H1 (cell line): ENCODE measurements around the gene MAPK8. TPM values are rescaled to one million over a fixed set of nuclear protein-coding genes. Genes with fewer than 3 reads are reported as not detected.

Source experiments
- BRCA1 ChIP-seq: IDR thresholded peaks from 2 replicates; pipeline ENCODE4 v1.6.1; 2012; ENCODE audit warnings: low read depth, low read length, improper control_type of control experiment
- EP300 ChIP-seq, 2 experiments: IDR thresholded peaks; 1 replicate in 1 of 2; 2 replicates in 1 of 2; pipeline ENCODE4 v1.6.1; 2011 to 2012; ENCODE audit warnings: low read depth in 2 of 2, low read length in 2 of 2, mild to moderate bottlenecking in 2 of 2, borderline replicate concordance in 1 of 2, inconsistent platforms in 1 of 2, moderate library complexity in 1 of 2
- EZH2 ChIP-seq: fragments of 200-600 bp; sonication (generic); IDR thresholded peaks from 2 replicates; pipeline ENCODE4 v1.7.1; 2012; ENCODE audit warnings: low read depth, mild to moderate bottlenecking, moderate library complexity, low read length, inconsistent platforms; ENCODE audit not compliant: severe bottlenecking
- KDM4A ChIP-seq: IDR thresholded peaks from one replicate; pipeline ENCODE4 v1.7.1; 2012; ENCODE audit warnings: low read depth, mild to moderate bottlenecking, moderate library complexity, low read length, inconsistent platforms; ENCODE audit not compliant: severe bottlenecking
- KDM5A ChIP-seq: fragments of 200-600 bp; IDR thresholded peaks from 2 replicates; pipeline ENCODE4 v1.7.1; 2012; ENCODE audit warnings: mild to moderate bottlenecking, low read length, inconsistent platforms, mixed read lengths
- TBP ChIP-seq: IDR thresholded peaks from 2 replicates; pipeline ENCODE4 v1.6.1; 2011; ENCODE audit warnings: low read depth, low read length, improper control_type of control experiment
- polyA plus RNA-seq, 7 experiments: library from polyadenylated mRNA; depleted of rRNA in 3 of 7; stranded (reverse) in 5 of 7; unstranded in 2 of 7; fragments of >200 nt in 5 of 7; fragments of 200-250 nt in 2 of 7; gene quantifications; 1 replicate in 5 of 7; 2 replicates in 1 of 7; 4 replicates in 1 of 7; pipeline versions ENCODE4 v1.2.1 to v1.2.3, GENCODE V29; 2011 to 2013; ENCODE audit warnings: missing spikeins in 2 of 7, mixed read lengths in 2 of 7
- total RNA-seq: library from RNA; stranded (reverse); fragmentation: NEBNext Ultra II Directional; extraction: Animal tissue kit (Norgen Biotek cat#: 25700); gene quantifications from 2 replicates; pipeline ENCODE4 v1.2.1, GENCODE V29; 2021

MAPK8 gene
- total and polyA plus RNA-seq, 2 of the 8 experiments (the other 6 are each of a cell fraction or from before 2014, with no cell fraction given): 23.3 to 71.3 TPM

GRCh38 chr10:48437546-48437945 is 131.1 kb downstream of the MAPK8 start (continued):
- no peak for TF ChIP-seq BRCA1
- no peak for TF ChIP-seq EZH2
- TF ChIP-seq KDM5A: no peak
- TF ChIP-seq EP300 (IDR thresholded peaks at IDR 0.05; ENCODE audit: borderline replicate concordance in 1 of 2, low read depth in 2 of 2, low read length in 2 of 2): no peak
- no peak for TF ChIP-seq KDM4A
- TF ChIP-seq TBP: no peak
